Activated T-helper 1 cell treated with anti-CD3 and anti-CD28 coated beads, Interleukin-2, amount 50 U/mL, for 16 hours (primary cell): ENCODE data around the gene SLC39A11.
"Not testable (repeated sequence)": the region's sequence is repeated elsewhere in the genome, so short reads cannot be mapped to it uniquely, and the experiment has no call there.

Source experiments
- DNase-seq, 2 donors: peaks; one replicate each; pipeline ENCODE4 v3.0.0-alpha.2; 2020; ENCODE audit warnings: low read depth in 1 of 2, low spot score in 1 of 2

Gene SLC39A11

GRCh38 chr17:73111386-73111785, 18.9 kb upstream of the SLC39A11 start:
- no peak for DNase-seq

GRCh38 chr17:73107191-73107590, 14.7 kb upstream of the SLC39A11 start:
- DNase-seq = no peak

- DNase-seq = no peak
Measured at GRCh38 chr17:73105431-73105830, 12.9 kb upstream of the SLC39A11 start.

- no peak for DNase-seq
Measured at GRCh38 chr17:73104450-73104849, 12.0 kb upstream of the SLC39A11 start.

GRCh38 chr17:73103641-73104335, 11.3 kb upstream of the SLC39A11 start:
- DNase-seq = no peak

- DNase-seq = no peak
Measured at GRCh38 chr17:73101031-73101430, 8.5 kb upstream of the SLC39A11 start.

GRCh38 chr17:73100363-73100762, 7.9 kb upstream of the SLC39A11 start:
- DNase-seq = no peak

- no peak for DNase-seq
Measured at GRCh38 chr17:73099511-73099910, 7.0 kb upstream of the SLC39A11 start.

GRCh38 chr17:73098919-73099318, 6.4 kb upstream of the SLC39A11 start:
- no peak for DNase-seq

- DNase-seq = not testable (repeated sequence)
Measured at GRCh38 chr17:73097973-73098765, 5.7 kb upstream of the SLC39A11 start.

GRCh38 chr17:73096866-73097265, 4.4 kb upstream of the SLC39A11 start:
- no peak for DNase-seq

- DNase-seq = no peak
Measured at GRCh38 chr17:73096211-73096610, 3.7 kb upstream of the SLC39A11 start.

GRCh38 chr17:73093286-73093685, 798 bp upstream of the SLC39A11 start:
- no peak for DNase-seq

- no peak for DNase-seq
Measured at GRCh38 chr17:73091770-73092522, 542 bp downstream of the SLC39A11 start.

- no peak for DNase-seq
Measured at GRCh38 chr17:73091410-73091769, 1.1 kb downstream of the SLC39A11 start.

- DNase-seq = no peak
Measured at GRCh38 chr17:73090396-73091202, 1.9 kb downstream of the SLC39A11 start.

GRCh38 chr17:73089322-73090317, 2.9 kb downstream of the SLC39A11 start:
- no peak for DNase-seq

GRCh38 chr17:73088561-73088960, 3.9 kb downstream of the SLC39A11 start:
- DNase-seq = no peak

- DNase-seq = no peak
Measured at GRCh38 chr17:73083432-73083831, 9.1 kb downstream of the SLC39A11 start.

- DNase-seq = no peak
Measured at GRCh38 chr17:73074566-73074965, 17.9 kb downstream of the SLC39A11 start.
